HG03378 (cell line): ENCODE results near the gene KRTAP12-4.
"Not testable (repeated sequence)": the region's sequence is repeated elsewhere in the genome, so short reads cannot be mapped to it uniquely, and the experiment has no call there.

Source experiments
- ATAC-seq: cut with Tn5 transposase; IDR thresholded peaks from one replicate; pipeline ENCODE4 v1.9.1; 2021; ENCODE audit warnings: mild to moderate bottlenecking, moderate library complexity; ENCODE audit not compliant: unreplicated experiment

Gene KRTAP12-4

GRCh38 chr21:44613386-44614155, 40.9 kb downstream of the KRTAP12-4 start:
- ATAC-seq = no peak

- no peak for ATAC-seq
Observed at GRCh38 chr21:44612669-44613229, 41.7 kb downstream of the KRTAP12-4 start.

GRCh38 chr21:44612029-44612486, 42.4 kb downstream of the KRTAP12-4 start, which contains the start of gene KRTAP10-8:
TSS of gene KRTAP10-8 (plus strand) at chr21:44612079. CDS start at chr21:44612101, 22 bp downstream.
- ATAC-seq = no peak

GRCh38 chr21:44611551-44611950, 42.9 kb downstream of the KRTAP12-4 start:
- ATAC-seq = no peak

- ATAC-seq = not testable (repeated sequence)
Observed at GRCh38 chr21:44610157-44610843, 44.2 kb downstream of the KRTAP12-4 start.

GRCh38 chr21:44609193-44609592, 45.3 kb downstream of the KRTAP12-4 start:
- ATAC-seq = no peak

GRCh38 chr21:44606495-44606894, 48.0 kb downstream of the KRTAP12-4 start:
- no peak for ATAC-seq
